HG03342 (cell line): Measurements from ENCODE around the gene SLC9A9.

ENCODE experiments used
- ATAC-seq: cut with Tn5 transposase; IDR thresholded peaks from one replicate; pipeline ENCODE4 v1.9.1; 2021; ENCODE audit warnings: mild to moderate bottlenecking, moderate library complexity; ENCODE audit not compliant: unreplicated experiment

The SLC9A9 gene

DNA sequence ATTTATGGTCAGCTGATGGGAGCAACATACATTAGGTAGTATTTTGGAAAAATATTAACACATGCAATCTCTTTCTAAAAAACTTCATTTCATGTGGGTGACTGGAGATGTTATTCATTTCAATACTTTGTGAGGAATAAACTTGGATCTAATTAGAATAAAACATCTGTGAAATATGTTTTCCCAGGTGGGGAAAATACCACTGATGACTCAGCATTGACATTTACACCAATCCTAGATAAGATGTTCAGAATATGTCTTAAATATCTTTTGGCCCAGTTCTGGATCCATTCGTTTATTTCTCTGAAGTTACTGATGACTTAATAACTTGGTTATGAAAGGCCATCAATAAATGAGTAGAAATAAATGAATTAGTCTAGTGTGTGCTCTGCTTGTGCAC is 481.1 kb downstream of the SLC9A9 start:
- no peak for ATAC-seq

DNA sequence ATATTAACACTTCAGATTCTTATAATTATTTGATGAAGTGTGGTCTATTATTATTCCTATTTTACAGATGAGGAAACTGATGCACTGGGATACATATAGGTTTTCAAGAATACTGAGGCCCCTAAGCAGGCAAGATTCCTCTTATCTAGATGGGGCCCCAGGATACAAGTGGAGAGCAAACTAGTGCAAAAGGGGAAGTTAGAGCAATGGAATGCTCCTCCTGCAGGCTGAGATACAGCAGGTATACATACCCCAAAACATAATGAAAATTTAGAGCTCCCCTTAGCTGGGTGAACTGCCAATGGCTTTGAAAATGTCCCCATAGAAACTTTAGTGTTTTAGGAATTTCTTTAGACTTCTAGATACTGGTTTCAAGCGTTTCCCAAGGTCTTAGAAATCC is 481.6 kb downstream of the SLC9A9 start:
- ATAC-seq = no peak

DNA sequence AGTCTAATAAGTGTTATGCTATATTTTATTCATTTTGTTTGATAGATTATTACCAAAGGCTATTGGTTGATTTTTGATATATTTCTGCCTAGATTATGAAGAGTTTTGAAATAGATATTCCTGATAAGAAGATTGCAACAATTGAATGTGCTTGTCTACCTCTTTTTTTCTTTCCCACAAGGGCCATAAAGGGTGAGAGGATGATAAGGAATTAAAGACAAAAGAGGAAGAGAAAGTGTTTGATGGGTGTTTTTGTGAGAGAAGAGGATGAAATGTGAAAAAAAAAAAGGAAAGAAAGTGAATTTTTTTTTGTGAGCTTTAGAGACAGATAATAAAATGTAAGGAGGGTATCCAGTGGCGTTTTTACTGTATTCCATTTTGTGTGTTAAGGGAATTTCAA is 484.3 kb downstream of the SLC9A9 start:
- no peak for ATAC-seq

DNA sequence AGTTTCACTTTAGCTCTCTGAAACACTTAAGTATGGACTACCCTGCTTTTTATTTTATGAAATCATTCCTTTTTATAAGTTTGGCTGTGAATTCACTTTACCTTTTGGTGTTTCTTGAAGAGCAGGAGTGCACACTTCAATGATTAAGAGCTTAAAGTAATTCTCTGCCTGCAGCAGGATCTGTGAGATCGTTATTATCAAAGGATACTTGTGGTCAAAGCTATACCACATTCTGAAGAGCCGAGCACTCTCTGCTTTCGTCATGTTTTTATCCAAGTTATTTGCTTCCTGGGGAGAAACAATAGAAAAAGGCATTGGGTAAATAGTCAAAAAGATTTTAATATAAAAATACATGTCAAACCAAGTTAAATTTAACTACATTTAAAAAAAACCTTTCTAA is 485.0 kb downstream of the SLC9A9 start:
- ATAC-seq = no peak

DNA sequence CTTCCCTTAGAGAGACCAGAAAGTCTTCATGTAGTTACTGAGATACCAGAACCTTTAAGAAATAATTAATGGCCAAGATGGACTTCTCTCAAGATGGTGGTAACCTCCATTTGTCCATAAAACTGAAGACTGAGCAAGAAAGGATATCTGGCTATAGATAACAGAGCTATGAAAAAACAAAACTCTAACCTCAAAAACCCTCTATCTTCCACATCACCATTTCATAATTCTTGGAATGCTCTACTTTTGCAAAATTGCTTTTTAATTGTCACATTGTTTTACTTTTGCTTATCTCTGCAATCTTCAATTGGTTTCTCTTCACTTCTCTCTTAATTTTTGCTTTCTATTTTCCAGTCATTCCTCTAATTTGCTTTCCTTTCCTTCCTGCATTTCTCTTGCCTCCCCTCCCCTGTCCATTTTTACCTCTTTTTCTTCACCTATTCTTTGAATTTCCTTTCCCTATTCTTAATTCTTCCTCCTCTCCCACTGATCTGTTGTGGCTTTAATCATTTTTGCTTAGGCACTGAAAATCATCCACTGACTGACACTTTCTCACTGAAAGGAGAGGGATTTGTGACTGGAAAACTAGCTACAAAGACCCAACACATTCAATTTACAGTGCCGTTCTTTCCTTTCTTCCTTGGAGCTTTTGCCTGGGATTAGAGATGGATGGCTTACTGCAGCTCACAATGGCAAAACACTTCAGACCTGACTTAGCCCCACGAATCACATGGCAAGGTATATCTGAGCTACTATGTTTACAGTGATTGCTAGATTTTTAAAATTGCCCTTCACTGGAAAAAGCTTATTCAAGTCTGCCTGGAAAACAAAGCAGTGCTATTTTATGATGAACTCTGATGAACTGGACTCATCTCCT is 485.9 kb downstream of the SLC9A9 start:
- ATAC-seq = no peak

DNA sequence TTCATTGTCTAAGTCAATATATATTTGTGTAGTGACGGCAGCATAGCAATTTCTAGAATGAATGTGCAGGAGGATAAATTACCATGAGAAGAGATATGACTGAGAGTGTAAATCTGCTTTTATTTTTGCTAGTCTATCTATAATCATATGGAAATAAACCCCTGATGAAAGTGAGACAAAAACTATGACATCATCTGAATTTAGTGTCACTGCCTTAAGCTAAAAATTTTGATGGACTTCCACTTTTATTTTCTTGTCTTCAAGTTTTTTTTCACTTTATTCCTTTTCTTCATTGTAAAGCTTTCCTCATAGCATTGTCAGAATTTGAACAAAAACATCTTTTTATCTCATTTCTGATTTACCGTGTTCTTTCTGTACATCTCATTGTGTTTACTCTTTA is 486.7 kb downstream of the SLC9A9 start:
- no peak for ATAC-seq

DNA sequence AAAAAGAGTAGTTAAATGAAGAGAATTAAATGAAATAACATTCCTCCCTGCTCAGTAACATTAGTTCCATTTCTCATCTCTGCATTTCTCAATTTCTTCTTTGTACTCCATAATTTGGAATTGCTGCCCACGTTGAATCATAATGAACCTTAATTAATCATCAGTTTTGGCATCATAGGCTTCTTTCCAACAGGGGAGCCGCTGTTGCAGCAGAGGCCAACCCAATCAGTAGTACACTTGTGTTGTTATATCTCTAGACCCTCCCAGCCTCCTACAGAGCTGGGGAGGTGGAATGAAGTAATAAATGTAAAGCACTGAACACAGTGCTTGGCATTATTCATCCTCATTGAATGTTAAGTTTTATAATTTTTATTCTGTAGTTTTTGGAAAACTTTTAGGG is 488.0 kb downstream of the SLC9A9 start:
- no peak for ATAC-seq

DNA sequence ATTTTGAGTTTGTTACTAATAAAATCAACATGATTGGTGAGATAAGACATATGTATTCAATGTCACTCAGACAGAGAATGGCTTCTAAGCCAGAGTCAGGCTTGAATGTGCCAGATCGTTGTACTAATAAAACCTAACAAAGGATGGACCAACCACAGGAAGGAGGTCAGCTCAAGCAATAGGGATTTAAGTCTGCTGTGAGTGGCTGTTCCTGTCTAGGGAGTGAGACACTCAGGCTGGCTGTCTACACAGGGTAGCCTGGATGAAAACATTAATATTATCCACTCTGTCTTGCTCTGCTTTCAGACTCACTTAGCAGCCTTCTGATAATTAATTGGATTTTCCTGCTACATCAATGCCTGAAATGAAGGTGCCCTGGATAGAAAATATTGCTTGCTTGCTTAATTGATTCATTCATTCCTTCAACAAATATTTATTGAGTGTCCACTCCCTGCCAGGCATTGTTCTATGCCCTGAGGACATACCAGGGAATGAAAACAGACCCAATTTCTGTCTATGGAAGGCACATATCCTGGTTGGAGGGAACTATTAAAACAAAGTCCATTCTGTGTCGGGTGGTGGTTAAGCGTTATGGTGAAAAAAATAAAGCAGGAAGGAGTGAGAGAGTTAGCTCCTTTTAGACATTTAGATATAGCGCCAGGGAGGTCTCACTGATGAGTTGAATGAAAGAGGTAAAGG is 489.3 kb downstream of the SLC9A9 start:
- ATAC-seq = no peak

DNA sequence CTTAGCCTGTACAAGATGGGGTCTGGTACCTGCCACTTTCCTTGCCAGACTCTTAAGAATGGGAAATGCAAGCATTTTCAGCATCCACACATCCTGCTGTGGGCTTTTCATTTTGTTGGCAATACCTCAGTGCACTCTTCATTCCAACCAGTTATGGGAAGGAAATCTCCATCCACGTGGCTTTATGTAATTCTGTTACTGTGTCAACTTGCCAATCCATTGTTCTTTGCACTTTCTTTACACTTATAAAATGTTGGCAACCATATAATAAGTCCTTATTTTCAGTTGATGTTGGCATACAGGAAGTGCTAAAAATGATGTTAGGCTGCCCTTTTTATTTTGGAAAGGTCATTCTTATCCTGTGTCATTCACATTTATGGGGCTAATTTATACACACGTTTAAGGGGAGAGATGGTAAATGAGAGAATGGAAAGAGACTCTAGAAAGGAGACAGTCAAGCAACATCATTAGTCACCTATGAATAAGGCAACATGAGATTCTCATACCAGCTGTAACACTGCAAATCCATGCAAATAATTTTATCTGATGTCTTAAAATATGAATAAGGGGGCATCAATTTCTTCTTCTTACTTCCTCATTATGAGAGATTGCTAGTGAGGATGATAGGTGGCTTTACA is 490.0 kb downstream of the SLC9A9 start:
- ATAC-seq = no peak

DNA sequence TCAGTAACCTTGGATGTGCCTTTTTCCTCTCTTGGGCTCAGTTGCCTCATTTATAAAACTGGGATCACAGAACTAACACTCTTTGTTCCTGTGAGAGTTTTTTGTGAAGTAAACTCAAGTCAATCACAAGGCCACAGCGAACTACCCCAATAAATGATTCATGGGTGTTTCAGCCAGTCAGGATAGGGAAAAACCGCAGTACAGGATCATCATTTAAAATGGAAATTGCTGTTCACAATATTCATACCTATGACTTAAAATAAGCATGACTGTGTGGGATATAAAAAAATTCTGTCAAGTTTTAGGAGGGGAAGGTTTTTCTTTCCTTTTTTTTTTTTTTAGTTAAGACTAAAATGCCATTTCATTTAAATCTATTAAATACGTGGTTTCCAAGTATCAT is 490.6 kb downstream of the SLC9A9 start:
- ATAC-seq = no peak

DNA sequence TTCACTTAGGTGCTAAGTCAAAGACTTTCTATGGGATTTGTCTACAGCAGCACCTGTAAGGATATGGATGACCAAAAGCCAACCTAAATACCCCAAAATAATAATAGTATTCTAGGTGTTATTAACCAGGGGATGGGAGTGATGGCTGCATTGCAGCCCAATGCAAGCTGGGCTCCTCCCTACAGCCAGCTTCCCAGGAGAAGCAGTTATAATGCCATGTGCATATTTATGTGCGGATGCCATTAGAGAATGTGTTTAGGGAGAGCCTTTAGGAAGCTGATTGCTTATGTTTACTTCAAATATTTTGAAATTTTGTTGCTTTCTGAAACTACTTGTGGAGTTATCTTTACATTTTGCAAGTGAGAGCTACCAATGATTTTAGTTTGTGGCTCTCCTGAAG is 491.4 kb downstream of the SLC9A9 start:
- ATAC-seq = no peak

DNA sequence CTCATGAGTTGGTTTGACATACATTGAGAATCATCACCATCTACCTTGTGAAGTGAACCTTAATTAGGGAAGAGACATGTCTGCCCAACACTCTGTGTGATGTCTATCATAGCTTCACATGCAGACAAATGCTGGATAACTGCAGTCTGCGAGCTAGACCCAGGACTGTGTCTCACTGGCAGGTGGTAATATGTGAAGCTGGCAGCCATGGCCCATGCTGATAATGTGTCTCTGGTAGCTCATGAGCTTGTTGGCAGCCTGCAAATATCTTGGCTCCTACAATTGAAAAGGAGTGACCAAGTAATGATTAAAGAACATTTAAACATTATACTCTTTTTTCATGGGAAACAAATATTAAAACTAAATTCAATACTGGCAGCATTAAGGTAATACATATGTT is 493.9 kb downstream of the SLC9A9 start:
- no peak for ATAC-seq

DNA sequence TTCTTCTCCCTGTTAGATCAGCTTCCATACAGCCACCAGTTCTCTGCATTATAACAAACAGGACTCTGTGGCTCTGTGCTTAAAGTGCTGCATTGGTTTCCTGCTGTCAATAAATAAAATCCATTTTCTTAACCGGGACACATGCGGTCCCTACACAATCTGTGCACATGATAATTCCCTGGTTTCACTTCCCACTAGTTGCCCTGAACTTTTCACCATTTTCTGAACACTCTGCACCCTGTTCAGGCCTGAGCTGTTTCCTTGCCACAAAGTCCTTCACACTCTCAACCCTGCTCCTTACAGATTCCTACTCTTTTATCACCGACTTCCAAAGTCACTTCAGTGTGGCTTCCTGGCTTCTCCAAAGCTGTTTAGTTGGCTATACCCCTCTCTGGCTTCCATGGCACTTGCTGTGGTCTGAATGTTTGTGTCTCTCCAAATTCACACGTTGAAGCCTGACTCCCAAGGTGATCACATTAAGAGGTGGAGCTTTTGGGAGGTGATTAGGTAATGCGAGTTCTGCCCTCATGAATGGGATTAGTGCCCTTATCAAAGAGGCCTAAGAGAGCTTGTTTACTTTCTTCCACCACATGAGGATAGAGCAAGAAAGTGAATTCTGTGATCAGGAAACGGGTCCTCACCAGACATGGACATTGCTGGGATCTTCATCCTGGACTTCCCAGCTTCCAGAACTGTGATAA is 495.3 kb downstream of the SLC9A9 start:
- ATAC-seq = no peak

DNA sequence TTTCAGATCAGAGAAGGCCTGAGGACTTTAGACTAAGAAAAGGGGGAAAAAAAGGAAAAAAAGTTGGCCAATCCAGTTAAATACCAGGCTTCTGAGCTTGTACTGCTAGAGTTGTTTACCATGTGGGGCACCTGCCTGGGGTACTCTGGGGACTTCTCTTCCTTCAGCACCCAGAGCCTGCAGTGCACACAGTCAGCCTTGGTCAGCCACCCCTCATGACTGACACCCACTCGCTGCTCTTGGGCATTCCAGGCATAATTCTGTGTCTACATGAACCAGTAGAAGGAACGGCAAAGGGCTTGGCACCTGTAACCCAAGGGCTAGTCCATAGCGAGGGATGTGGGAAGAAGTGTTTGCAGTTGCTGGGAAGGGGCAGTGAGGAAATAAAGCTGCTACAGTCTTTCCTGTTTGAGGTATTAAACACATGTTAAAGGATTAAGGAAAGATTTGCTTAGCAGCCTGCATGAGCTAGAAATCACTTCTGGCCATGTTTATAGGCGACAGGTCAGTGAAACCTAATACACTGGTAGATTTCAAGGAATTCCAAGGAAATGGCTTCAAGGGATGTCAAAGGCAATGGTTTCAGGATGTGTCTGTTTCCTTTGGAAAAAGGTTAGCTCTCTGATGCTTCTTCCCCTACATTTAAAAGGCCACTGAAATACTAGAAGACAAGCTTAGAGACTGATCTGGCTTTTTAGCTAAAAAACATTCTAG is 496.2 kb downstream of the SLC9A9 start:
- ATAC-seq = no peak

DNA sequence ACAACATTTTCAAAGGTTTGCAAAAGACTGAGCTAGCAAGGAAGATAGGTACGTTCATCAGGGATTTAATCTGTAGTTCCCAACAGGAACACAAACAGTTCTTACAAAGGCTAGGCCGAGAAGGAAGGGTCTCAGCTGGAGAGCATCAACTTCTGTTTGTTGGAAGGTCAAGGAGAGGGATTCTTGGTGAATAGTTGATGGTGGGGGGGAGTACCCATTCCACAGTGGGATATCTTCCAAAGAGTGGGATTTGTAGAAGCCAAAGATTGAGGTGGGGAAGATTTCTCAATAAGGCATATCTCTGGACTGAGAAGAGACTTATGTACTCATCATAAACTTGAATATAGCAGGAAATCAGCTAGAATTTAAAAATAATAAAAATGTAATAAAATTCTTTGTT is 496.9 kb downstream of the SLC9A9 start:
- no peak for ATAC-seq

DNA sequence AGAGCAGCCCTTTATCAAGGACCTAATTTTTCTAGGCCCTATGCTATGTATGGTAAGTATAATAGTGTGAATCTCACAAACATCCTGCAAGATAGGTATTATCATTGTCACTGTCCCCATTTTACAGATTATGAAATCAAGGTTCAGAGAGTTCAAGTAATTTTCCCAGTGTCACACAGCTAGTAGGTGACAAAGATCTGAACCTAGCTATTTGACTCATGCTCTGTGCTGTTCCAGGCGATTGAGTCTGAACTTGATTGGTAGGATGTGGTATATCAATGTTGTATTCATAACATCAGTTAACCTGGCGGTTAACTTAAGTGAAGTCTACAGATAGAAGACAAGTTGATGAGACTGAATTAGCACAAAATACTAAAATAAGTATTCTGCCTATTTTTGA is 498.8 kb downstream of the SLC9A9 start:
- ATAC-seq = no peak

DNA sequence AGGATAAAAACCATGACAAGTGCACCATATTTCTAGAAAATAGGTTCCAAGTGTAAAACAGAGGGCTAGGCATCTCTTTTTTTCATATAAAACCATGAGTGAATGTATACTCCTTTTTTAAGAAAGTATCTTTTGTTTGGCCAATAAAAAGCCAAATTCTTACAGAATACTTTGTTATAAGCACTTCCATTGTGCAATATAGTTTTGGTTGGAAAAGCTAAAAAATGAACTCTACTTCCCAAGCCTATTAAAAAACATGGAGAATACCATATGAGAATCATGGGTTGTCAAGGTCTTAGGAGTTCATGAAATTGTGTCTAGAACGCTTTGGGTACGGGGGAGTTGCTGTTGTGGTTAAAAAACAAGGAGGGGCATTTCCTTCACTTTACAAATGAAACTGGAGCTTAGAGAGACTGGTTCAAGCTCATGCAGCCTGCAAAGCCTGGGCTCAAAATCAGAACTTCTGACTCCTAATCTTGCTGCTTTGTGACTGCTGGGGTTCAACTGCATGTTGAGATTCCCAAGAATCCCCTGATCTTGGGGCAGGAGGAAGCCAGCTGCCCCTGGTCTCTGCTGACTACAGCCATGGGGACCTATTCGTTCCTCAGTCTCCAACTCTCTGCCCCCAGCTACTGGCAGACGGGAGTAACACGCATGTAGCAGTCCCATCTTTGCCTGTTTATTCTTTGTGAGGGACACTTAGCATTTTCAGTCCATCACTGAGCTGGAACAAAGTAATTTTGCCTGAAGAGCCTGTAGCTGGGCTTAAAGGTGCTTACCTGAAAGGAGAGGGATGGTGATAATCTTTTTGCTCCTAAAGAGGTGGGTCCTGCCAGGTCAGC is 499.6 kb downstream of the SLC9A9 start:
- no peak for ATAC-seq

DNA sequence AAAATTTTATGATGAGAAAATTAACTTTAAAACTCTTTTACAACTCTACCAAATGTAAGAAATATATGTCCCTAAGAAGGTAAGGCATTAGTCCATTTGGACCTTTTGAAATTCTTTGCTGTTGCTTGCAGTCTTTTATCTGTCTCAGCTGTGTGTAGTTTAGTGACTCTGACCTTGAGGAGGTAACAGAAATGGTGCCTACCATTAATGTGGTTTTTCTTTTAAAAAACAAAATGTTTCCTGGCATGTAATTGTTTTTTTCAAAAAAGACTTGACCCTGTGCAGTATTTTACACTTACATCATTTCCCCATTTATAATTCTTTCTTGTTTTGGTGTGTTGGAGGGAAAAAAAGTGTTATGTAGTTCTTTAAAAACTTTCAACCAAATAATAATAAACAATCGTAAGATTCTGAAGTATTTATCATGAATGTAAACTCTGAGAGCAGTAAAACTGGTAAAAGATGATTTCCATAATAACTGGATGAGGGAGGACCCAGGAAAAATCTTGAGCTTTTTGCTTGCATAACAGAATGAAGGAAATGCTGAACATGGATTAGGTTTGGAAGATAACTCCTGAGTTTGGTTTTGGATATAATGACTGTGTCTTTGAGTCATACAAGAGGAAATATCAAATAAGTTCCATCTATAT is 503.6 kb downstream of the SLC9A9 start:
- ATAC-seq = no peak

DNA sequence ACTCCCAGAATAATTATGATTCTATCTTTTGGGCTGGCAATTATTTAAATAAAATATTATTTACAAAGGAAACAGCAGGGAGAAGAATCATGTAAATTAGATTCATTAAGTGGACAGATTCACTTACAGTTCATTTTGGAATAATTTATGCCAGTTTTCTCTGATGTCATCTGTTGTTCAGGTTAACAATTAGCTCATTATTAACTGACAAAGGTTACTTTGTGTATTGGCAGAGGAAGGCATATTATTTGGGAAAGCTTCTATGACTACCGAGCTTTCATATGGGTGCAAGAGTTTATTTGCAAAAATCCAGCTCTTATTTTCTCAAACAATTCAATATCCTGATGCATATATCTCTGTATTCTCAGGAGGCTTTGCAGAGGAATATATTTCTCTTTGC is 504.3 kb downstream of the SLC9A9 start:
- no peak for ATAC-seq
